GM23248 (cell line): ENCODE measurements around the gene EXOSC10. TPM values are rescaled to one million over a fixed set of nuclear protein-coding genes. Genes with fewer than 3 reads are reported as not detected.

Experiments used
- polyA plus RNA-seq: library from polyadenylated mRNA; unstranded; fragments of >200 nt; fragmentation: Nextera tagmentation; extraction: Ambion mirVana; gene quantifications from 2 replicates; pipeline ENCODE4 v1.2.1, GENCODE V29; 2016
- total RNA-seq: library from RNA; depleted of rRNA; stranded (reverse); fragments of >200 nt; shearing (Covaris generic); gene quantifications from 2 replicates; pipeline ENCODE4 v1.2.3, GENCODE V29; 2014; rRNA removed

The EXOSC10 gene
- total and polyA plus RNA-seq, 2 experiments from 2014 or later = 45.4 to 51.2 TPM

Other genes with a start within 250 kb of the EXOSC10 start
- 36.0 and 50.0 TPM in 2 replicates for gene TARDBP, start 87.2 kb downstream of the EXOSC10 start, total RNA-seq
- 128 TPM in 2 replicates for gene TARDBP, start 87.2 kb downstream of the EXOSC10 start, polyA plus RNA-seq
- not detected in 2 replicates for gene MASP2, start 52.6 kb downstream of the EXOSC10 start, total RNA-seq
- gene MASP2, start 52.6 kb downstream of the EXOSC10 start, polyA plus RNA-seq = 0.10 and 0.16 TPM in 2 replicates
- gene SRM, start 39.9 kb downstream of the EXOSC10 start, total RNA-seq = 35.3 and 48.0 TPM in 2 replicates
- 104 and 152 TPM in 2 replicates for gene SRM, start 39.9 kb downstream of the EXOSC10 start, polyA plus RNA-seq
- not detected in 2 replicates for gene ANGPTL7, start 89.5 kb upstream of the EXOSC10 start, total RNA-seq
- not detected in 2 replicates for gene ANGPTL7, start 89.5 kb upstream of the EXOSC10 start, polyA plus RNA-seq
- gene MTOR, start 162.7 kb upstream of the EXOSC10 start, total RNA-seq = 27.6 and 30.7 TPM in 2 replicates
- 10.3 and 10.6 TPM in 2 replicates for gene MTOR, start 162.7 kb upstream of the EXOSC10 start, polyA plus RNA-seq
- gene UBIAD1, start 173.3 kb upstream of the EXOSC10 start, total RNA-seq = 4.8 and 5.2 TPM in 2 replicates
- 8.1 and 9.8 TPM in 2 replicates for gene UBIAD1, start 173.3 kb upstream of the EXOSC10 start, polyA plus RNA-seq